K562 (cell line): ENCODE results near the gene SAE1. TPM values are rescaled to one million over a fixed set of nuclear protein-coding genes. Genes with fewer than 3 reads are reported as not detected.

Experiments
- ADNP ChIP-seq: fragments of 200-800 bp; sonication (Bioruptor generic); IDR thresholded peaks from 2 replicates; pipeline ENCODE4 v1.6.1; 2016; ENCODE audit warnings: missing genetic modification characterization, missing compliant biosample characterization
- AFF4 ChIP-seq: sonication (generic); formaldehyde crosslinking; IDR thresholded peaks from 2 replicates; pipeline ENCODE4 v1.8.0; 2023; ENCODE audit warnings: mild to moderate bottlenecking, missing genetic modification reagents
- BRD4 ChIP-seq: fragments of 200-600 bp; sonication (generic); IDR thresholded peaks from 2 replicates; pipeline ENCODE4 v1.6.1; 2017; ENCODE audit warnings: inconsistent platforms
- BRD9 ChIP-seq: fragments of 450-650 bp; IDR thresholded peaks from 2 replicates; pipeline ENCODE4 v1.6.1; 2018; ENCODE audit warnings: low read depth; ENCODE audit not compliant: partially characterized antibody
- CXXC5 ChIP-seq: fragments of 250-450 bp; sonication (Bioruptor Pico); IDR thresholded peaks from 2 replicates; pipeline ENCODE4 v1.8.0; 2022; ENCODE audit warnings: inconsistent platforms, mild to moderate bottlenecking, moderate library complexity
- DNMT1 ChIP-seq: fragments of 450-650 bp; IDR thresholded peaks from 2 replicates; pipeline ENCODE4 v1.6.1; 2016; ENCODE audit warnings: antibody characterized with exemption, mild to moderate bottlenecking
- HLTF ChIP-seq: fragments of 450-650 bp; IDR thresholded peaks from 2 replicates; pipeline ENCODE4 v1.6.1; 2016
- MAFK ChIP-seq: IDR thresholded peaks from 2 replicates; pipeline ENCODE4 v1.6.1; 2011; ENCODE audit warnings: low read length, improper control_type of control experiment
- NCOA4 ChIP-seq: fragments of 450-650 bp; IDR thresholded peaks from 2 replicates; pipeline ENCODE4 v1.6.1; 2018; ENCODE audit warnings: mild to moderate bottlenecking; ENCODE audit not compliant: partially characterized antibody
- NFRKB ChIP-seq: fragments of 450-650 bp; IDR thresholded peaks from 2 replicates; pipeline ENCODE4 v1.6.1; 2016; ENCODE audit warnings: low read depth
- NONO ChIP-seq, 2 experiments: fragments of 200-400 bp in 1 of 2; fragments of 450-650 bp in 1 of 2; formaldehyde crosslinking in 1 of 2; IDR thresholded peaks; 2 replicates each; pipeline ENCODE4 v1.6.1; 2017; ENCODE audit warnings: low read depth in 2 of 2, mild to moderate bottlenecking in 2 of 2, moderate library complexity in 2 of 2, low read length in 1 of 2
- NR1H2 ChIP-seq: sonication (generic); formaldehyde crosslinking; IDR thresholded peaks from 2 replicates; pipeline ENCODE4 v1.4.0; 2020; ENCODE audit warnings: mild to moderate bottlenecking, missing genetic modification reagents
- RNF2 ChIP-seq: sonication (generic); IDR thresholded peaks from 2 replicates; pipeline ENCODE4 v1.6.1; 2016
- SMARCA5 ChIP-seq: fragments of 450-650 bp; IDR thresholded peaks from 2 replicates; pipeline ENCODE4 v1.6.1; 2016
- SMARCB1 ChIP-seq: IDR thresholded peaks from 2 replicates; pipeline ENCODE4 v1.6.1; 2011; ENCODE audit warnings: improper control_type of control experiment, low read depth; ENCODE audit not compliant: insufficient read length
- ZBTB17 ChIP-seq: fragments of 450-650 bp; formaldehyde crosslinking; IDR thresholded peaks from 2 replicates; pipeline ENCODE4 v1.4.0; 2020; ENCODE audit warnings: mild to moderate bottlenecking
- ZBTB2 ChIP-seq: fragments of 450-650 bp; IDR thresholded peaks from 2 replicates; pipeline ENCODE4 v1.6.1; 2016; ENCODE audit warnings: antibody characterized with exemption
- ZC3H8 ChIP-seq: fragments of 450-650 bp; IDR thresholded peaks from 2 replicates; pipeline ENCODE4 v1.6.1; 2017
- ZFP1 ChIP-seq: fragments of 450-650 bp; formaldehyde crosslinking; IDR thresholded peaks from 2 replicates; pipeline ENCODE4 v1.4.0; 2020; ENCODE audit warnings: mild to moderate bottlenecking, mixed read lengths
- ZFP36 ChIP-seq: fragments of 150-350 bp; IDR thresholded peaks from 2 replicates; pipeline ENCODE4 v1.6.1; 2018; ENCODE audit warnings: low read length, low read depth; ENCODE audit not compliant: partially characterized antibody
- ZNF436 ChIP-seq: fragments of 250-450, 450-650 bp; sonication (Bioruptor Pico); formaldehyde crosslinking; IDR thresholded peaks from 2 replicates; pipeline ENCODE4 v1.7.0; 2020; ENCODE audit warnings: mild to moderate bottlenecking
- ZNF583 ChIP-seq: fragments of 250-450 bp; sonication (Bioruptor Pico); IDR thresholded peaks from 2 replicates; pipeline ENCODE4 v1.4.0; 2020
- polyA plus RNA-seq, 8 experiments: library from polyadenylated mRNA; depleted of rRNA in 4 of 8; stranded (reverse) in 5 of 8; unstranded in 3 of 8; fragments of >200 nt; fragmentation: Nextera tagmentation in 2 of 8; fragmentation: Illumina TruSeq in 1 of 8; extraction: Ambion mirVana in 2 of 8; extraction: Trizol in 1 of 8; gene quantifications; 2 replicates each; pipeline versions ENCODE4 v1.2.1 to v1.2.3, GENCODE V29; 2011 to 2014; ENCODE audit warnings: inconsistent platforms in 1 of 8, missing spikeins in 1 of 8
- total RNA-seq, 7 experiments: library from RNA; depleted of rRNA in 6 of 7; stranded (reverse); fragments of >200 nt in 6 of 7; fragmentation: Illumina TruSeq in 2 of 7; extraction: Trizol in 2 of 7; gene quantifications; 2 replicates each; pipeline versions ENCODE4 v1.2.1 to v1.2.3, GENCODE V29; 2011 to 2021; ENCODE audit warnings: low replicate concordance in 1 of 7
- TF ChIP-seq, protein P1 (sequence below), 3 experiments: IDR thresholded peaks in 2 of 3; conservative IDR thresholded peaks in 1 of 3; 2 replicates each; pipeline ENCODE4 v1.5.1; 2011 to 2012; ENCODE audit warnings: low read length in 3 of 3, mild to moderate bottlenecking in 3 of 3, control low read depth in 2 of 3, improper control_type of control experiment in 1 of 3, inconsistent platforms in 1 of 3, low read depth in 1 of 3, mixed read lengths in 1 of 3, moderate library complexity in 1 of 3; ENCODE audit not compliant: insufficient read depth in 2 of 3

Gene SAE1
- total and polyA plus RNA-seq, 9 of the 15 experiments (the other 6 are each of a cell fraction or from before 2014, with no cell fraction given): 82.8 to 299 (median 217) TPM

DNA sequence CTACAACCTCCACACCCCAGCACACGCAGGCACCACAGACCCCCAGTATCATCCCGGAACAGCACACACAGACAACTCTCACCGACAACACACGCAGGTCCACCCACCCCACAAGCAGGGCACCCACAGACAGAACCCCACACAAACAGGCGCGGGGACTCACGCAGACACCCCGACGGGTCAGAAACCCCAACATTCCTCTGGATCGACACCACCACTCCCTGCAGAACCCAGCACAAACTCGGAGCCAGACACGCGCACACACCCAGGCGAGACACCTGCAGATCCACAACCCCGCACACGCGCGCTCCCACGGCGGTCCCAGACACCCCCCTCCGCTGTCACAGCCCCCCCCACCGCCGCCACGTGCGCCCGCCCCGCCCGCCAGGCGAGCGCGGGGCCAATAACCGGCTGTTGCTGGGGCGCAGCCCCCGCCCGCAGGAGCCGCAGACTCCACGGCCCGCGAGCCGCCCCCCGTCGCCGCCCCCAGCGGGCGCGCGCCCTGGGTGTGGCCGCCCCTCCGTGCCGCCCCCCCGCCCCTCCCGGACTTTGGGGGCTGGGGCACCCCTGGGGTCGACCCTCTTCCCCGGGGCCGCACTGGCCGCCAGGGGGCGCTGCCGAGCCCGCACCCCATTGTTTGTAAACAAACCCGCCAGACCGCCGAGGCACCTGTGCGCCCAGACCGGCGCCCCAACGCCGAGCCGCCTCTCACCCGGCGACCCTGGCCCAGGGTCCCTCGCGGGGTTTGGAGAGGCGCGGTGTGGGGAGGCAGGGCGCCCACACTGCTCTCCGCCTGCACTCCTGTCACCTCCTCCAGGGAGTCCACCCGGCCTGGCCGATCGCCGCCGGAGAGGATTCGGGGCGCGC is 99.7 kb downstream of the SAE1 start (continued):
- TF ChIP-seq, protein P1, sequence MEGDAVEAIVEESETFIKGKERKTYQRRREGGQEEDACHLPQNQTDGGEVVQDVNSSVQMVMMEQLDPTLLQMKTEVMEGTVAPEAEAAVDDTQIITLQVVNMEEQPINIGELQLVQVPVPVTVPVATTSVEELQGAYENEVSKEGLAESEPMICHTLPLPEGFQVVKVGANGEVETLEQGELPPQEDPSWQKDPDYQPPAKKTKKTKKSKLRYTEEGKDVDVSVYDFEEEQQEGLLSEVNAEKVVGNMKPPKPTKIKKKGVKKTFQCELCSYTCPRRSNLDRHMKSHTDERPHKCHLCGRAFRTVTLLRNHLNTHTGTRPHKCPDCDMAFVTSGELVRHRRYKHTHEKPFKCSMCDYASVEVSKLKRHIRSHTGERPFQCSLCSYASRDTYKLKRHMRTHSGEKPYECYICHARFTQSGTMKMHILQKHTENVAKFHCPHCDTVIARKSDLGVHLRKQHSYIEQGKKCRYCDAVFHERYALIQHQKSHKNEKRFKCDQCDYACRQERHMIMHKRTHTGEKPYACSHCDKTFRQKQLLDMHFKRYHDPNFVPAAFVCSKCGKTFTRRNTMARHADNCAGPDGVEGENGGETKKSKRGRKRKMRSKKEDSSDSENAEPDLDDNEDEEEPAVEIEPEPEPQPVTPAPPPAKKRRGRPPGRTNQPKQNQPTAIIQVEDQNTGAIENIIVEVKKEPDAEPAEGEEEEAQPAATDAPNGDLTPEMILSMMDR (IDR thresholded peaks at IDR 0.05 in 2 of 3, conservative IDR thresholded peaks at IDR 0.05 in 1 of 3; ENCODE audit: insufficient read depth in 2 of 3, low read depth in 1 of 3, low read length in 3 of 3): peak; percentile 66 to 78 (median 66)
- TF ChIP-seq ZC3H8: no peak; the same call in 1 of the 2 replicates
- peak; percentile 72; the same call in 1 of the 2 replicates for TF ChIP-seq DNMT1
- peak; percentile 87 for TF ChIP-seq ZBTB2
- peak; percentile 93 for TF ChIP-seq ZNF436 (CRISPR knock-in tag)
- peak; percentile 99 for TF ChIP-seq ZFP36
- 0 out of 2 replicates have a peak, but pooled peaks have one; percentile 15 for TF ChIP-seq ZNF583 (CRISPR knock-in tag)
- peak; percentile 47; the same call in 1 of the 2 replicates for TF ChIP-seq RNF2
- peak; percentile 77 for TF ChIP-seq ADNP (tag)
- no peak for TF ChIP-seq ZFP1 (CRISPR knock-in tag)
- TF ChIP-seq MAFK: no peak
- peak; percentile 60; the same call in 1 of the 2 replicates for TF ChIP-seq BRD4
- peak; percentile 94 for TF ChIP-seq SMARCA5
- no peak for TF ChIP-seq NCOA4
- TF ChIP-seq NR1H2 (CRISPR knock-in tag): 0 out of 2 replicates have a peak, but pooled peaks have one; percentile 68
- peak; percentile 19 to 58; a peak in 2 of 4 replicates for TF ChIP-seq NONO (IDR thresholded peaks at IDR 0.05; ENCODE audit: low read depth in 2 of 2, low read length in 1 of 2)
- TF ChIP-seq BRD9: peak; percentile 22
- peak; percentile 75; the same call in 1 of the 2 replicates for TF ChIP-seq NFRKB
- TF ChIP-seq SMARCB1: no peak
- peak; percentile 60 for TF ChIP-seq AFF4 (CRISPR knock-in tag)
- 0 out of 2 replicates have a peak, but pooled peaks have one; percentile 39 for TF ChIP-seq ZBTB17 (CRISPR knock-in tag)
- peak; percentile 74; the same call in 1 of the 2 replicates for TF ChIP-seq CXXC5
- TF ChIP-seq HLTF: peak; percentile 92
